BJ (cell line): Measurements from ENCODE around the gene FBXO21. TPM values are rescaled to one million over a fixed set of nuclear protein-coding genes. Genes with fewer than 3 reads are reported as not detected.

Experiments used
- CTCF ChIA-PET: fragments of 350-600 bp; formaldehyde crosslinking; extraction: SDS; loops from one replicate; lab custom pipeline; 2021; ENCODE audit warnings: antibody characterized with exemption, inconsistent platforms; lab: Yijun Ruan, JAX
- POLR2A ChIA-PET: fragments of 300-600 bp; sonication (Branson Sonifier 250); formaldehyde crosslinking; extraction: SDS; loops from one replicate; lab custom pipeline; 2021; ENCODE audit warnings: antibody characterized with exemption; lab: Charles Lee
- DNase-seq: peaks from one replicate; pipeline ENCODE4 v3.0.0-alpha.2; 2011; ENCODE audit warnings: low read depth
- H3K27me3 ChIP-seq: 2 replicates; pipeline ENCODE4 v1.6.0; 2011; ENCODE audit warnings: low read length; ENCODE audit not compliant: control insufficient read depth, insufficient read depth
- H3K36me3 ChIP-seq: 2 replicates; pipeline ENCODE4 v1.5.1; 2011; ENCODE audit warnings: low read length; ENCODE audit not compliant: control insufficient read depth, insufficient read depth
- H3K4me3 ChIP-seq: 2 replicates; pipeline ENCODE4 v1.5.1; 2011; ENCODE audit warnings: low read depth, mild to moderate bottlenecking, control low read depth, low read length
- CTCF ChIP-seq: IDR thresholded peaks from 2 replicates; pipeline ENCODE4 v1.5.1; 2011; ENCODE audit warnings: low read depth, mild to moderate bottlenecking, control low read depth, inconsistent platforms, low read length, moderate library complexity; ENCODE audit not compliant: insufficient read depth
- polyA plus RNA-seq: library from polyadenylated mRNA; depleted of rRNA; stranded (reverse); fragments of >200 nt; gene quantifications from 2 replicates; pipeline ENCODE4 v1.2.3, GENCODE V29; 2011

Gene FBXO21
- polyA plus RNA-seq, 1 experiment, result 28.9 TPM

DNA sequence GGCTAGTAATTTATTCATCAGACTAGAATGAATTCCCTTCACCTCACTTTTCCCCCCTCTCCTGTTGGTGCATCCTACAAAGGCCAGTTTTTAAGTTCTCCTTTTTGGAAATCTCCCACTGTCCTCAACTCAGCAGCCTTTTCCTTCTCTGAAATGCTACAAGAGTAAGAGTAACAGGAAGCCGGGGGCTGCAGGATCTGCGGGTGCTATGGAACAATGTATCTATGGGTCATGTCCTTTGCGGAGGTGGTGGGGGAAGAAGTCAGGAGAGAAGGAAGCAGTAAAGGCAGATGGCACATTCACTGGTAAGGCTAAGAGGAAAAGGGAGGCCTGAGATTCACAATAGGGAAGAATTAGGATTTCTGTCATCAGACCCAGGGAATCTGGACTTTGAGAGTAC lies 68.8 kb downstream of the FBXO21 start:
- Histone ChIP-seq H3K36me3 (no peaks in the 10 kb centered on the region), H3K27me3 (no peaks in the 10 kb centered on the region), H3K4me3 (no peak overlapping the region)
- no peak for DNase-seq
- CTCF ChIA-PET, result interaction anchor here (1.3 to 1.4 kb wide), 2 partner anchors 9 to 15 kb away, joined by 3 to 4 read pairs; no protein-coding TSS in a partner anchor
- no peak for TF ChIP-seq CTCF
- POLR2A ChIA-PET, result no interaction called here

GRCh38 chr12:117120787-117121186 lies 69.5 kb downstream of the FBXO21 start:
- no peaks in the 10 kb centered on the region for H3K36me3 ChIP-seq
- ChIA-PET POLR2A (no interaction called here), CTCF (interaction anchor here (0.8 to 1.9 kb wide), 6 partner anchors 10 to 417 kb away, joined by 3 to 6 read pairs (median 4); no protein-coding TSS in a partner anchor)
- DNase-seq, result no peak
- H3K27me3 ChIP-seq, result no peaks in the 10 kb centered on the region
- H3K4me3 ChIP-seq, result no peak overlapping the region
- no peak for TF ChIP-seq CTCF

GRCh38 chr12:117119592-117120198 lies 70.6 kb downstream of the FBXO21 start:
- ChIA-PET CTCF (interaction anchor here (0.8 to 2.0 kb wide), 7 partner anchors 8 to 416 kb away, joined by 3 to 6 read pairs (median 4); no protein-coding TSS in a partner anchor), POLR2A (no interaction called here)
- peak; percentile 50 for TF ChIP-seq CTCF
- no peak for DNase-seq
- no peak overlapping the region for H3K4me3 ChIP-seq
- no peaks in the 10 kb centered on the region for H3K27me3 ChIP-seq
- H3K36me3 ChIP-seq, result no peaks in the 10 kb centered on the region

GRCh38 chr12:117118838-117119591 lies 71.3 kb downstream of the FBXO21 start:
- no peak overlapping the region for H3K4me3 ChIP-seq
- H3K36me3 ChIP-seq, result no peaks in the 10 kb centered on the region
- ChIA-PET POLR2A (no interaction called here), CTCF (interaction anchor here (1.1 to 2.0 kb wide), 4 partner anchors 8 to 90 kb away, joined by 3 to 5 read pairs (median 4); no protein-coding TSS in a partner anchor)
- H3K27me3 ChIP-seq, result no peaks in the 10 kb centered on the region
- no peak for DNase-seq
- no peak for TF ChIP-seq CTCF

- peaks cover 4% of the 10 kb centered on the region for H3K27me3 ChIP-seq
- POLR2A ChIA-PET, result no interaction called here
- no peak overlapping the region for H3K4me3 ChIP-seq
- no peak for TF ChIP-seq CTCF
- no peaks in the 10 kb centered on the region for H3K36me3 ChIP-seq
- no peak for DNase-seq
- CTCF ChIA-PET, result interaction anchor here (0.6 to 1.9 kb wide), 3 partner anchors 14 to 24 kb away, joined by 3 to 4 read pairs (median 4); no protein-coding TSS in a partner anchor
Measured at GRCh38 chr12:117114784-117115183, 75.5 kb downstream of the FBXO21 start.
